Esophagus squamous epithelium (tissue), 4 donors: ENCODE results near the gene DARS1.

Experiments used
- CTCF ChIP-seq, 6 experiments: fragments of 450-650 bp in 4 of 6; fragments of 200-600 bp in 2 of 6; sonication (generic) in 2 of 6; IDR thresholded peaks; one replicate each; pipeline ENCODE4 v1.5.1; 2016 to 2019; ENCODE audit warnings: antibody characterized with exemption in 6 of 6, mild to moderate bottlenecking in 4 of 6, moderate library complexity in 4 of 6
- POLR2A ChIP-seq, 4 donors: fragments of 450-650 bp; IDR thresholded peaks; one replicate each; pipeline ENCODE4 v1.6.1; 2017; ENCODE audit warnings: antibody characterized with exemption in 4 of 4, mild to moderate bottlenecking in 4 of 4, moderate library complexity in 3 of 4

GRCh38 chr2:135962366-135963123, 22.9 kb downstream of the DARS1 start:
- no peak for TF ChIP-seq CTCF (IDR thresholded peaks at IDR 0.05)
- TF ChIP-seq POLR2A (IDR thresholded peaks at IDR 0.05): no peak
